SK-N-SH (cell line): ENCODE data around the gene PXT1. TPM values are rescaled to one million over a fixed set of nuclear protein-coding genes. Genes with fewer than 3 reads are reported as not detected.

ENCODE experiments used
- CTCF ChIA-PET: fragments of 300-600, 350-600 bp; formaldehyde crosslinking; extraction: SDS; loops from one replicate; lab custom pipeline; 2021; lab: Yijun Ruan, JAX
- POLR2A ChIA-PET: fragments of 350-600 bp; sonication (Branson Sonifier 250); formaldehyde crosslinking; extraction: SDS; loops from one replicate; lab custom pipeline; 2020; ENCODE audit warnings: antibody characterized with exemption, inconsistent platforms; lab: Yijun Ruan, JAX
- DNase-seq: peaks from one replicate; pipeline ENCODE4 v3.0.0; 2012
- H2AFZ ChIP-seq: fragments of 200-600 bp; sonication (generic); 2 replicates; pipeline ENCODE4 v1.8.1; 2016; ENCODE audit warnings: antibody characterized with exemption, mild to moderate bottlenecking, low read depth
- H3F3A ChIP-seq: fragments of 200-600 bp; sonication (generic); replicated peaks from 2 replicates; pipeline ENCODE3; 2016; ENCODE audit warnings: antibody characterized with exemption, mild to moderate bottlenecking; ENCODE audit not compliant: insufficient read depth
- H3K27ac ChIP-seq, 2 experiments: fragments of 200-500 bp in 1 of 2; fragments of 200-600 bp in 1 of 2; sonication (Bioruptor generic) in 1 of 2; sonication (generic), shearing (Covaris generic) in 1 of 2; 2 replicates each; pipeline versions ENCODE4 v1.5.1 to v1.6.1; 2014 to 2016; ENCODE audit warnings: low read depth in 2 of 2, inconsistent platforms in 1 of 2, low read length in 1 of 2, mild to moderate bottlenecking in 1 of 2, mixed read lengths in 1 of 2
- H3K27me3 ChIP-seq: fragments of 200-600 bp; sonication (generic), shearing (Covaris generic); 2 replicates; pipeline ENCODE4 v1.6.1; 2016; ENCODE audit warnings: mixed run types; ENCODE audit not compliant: insufficient read depth
- H3K36me3 ChIP-seq, 2 experiments: fragments of 200-500 bp in 1 of 2; fragments of 200-600 bp in 1 of 2; sonication (Bioruptor generic) in 1 of 2; sonication (generic) in 1 of 2; replicated peaks in 1 of 2; 2 replicates each; pipeline versions ENCODE3 to v1.5.1; 2014 to 2016; ENCODE audit warnings: low read length in 1 of 2, mild to moderate bottlenecking in 1 of 2; ENCODE audit not compliant: insufficient read depth in 2 of 2, control insufficient read depth in 1 of 2
- H3K4me1 ChIP-seq, 2 experiments: fragments of 200-500 bp in 1 of 2; fragments of 200-600 bp in 1 of 2; sonication (Bioruptor generic) in 1 of 2; sonication (generic), shearing (Covaris generic) in 1 of 2; 2 replicates each; pipeline versions ENCODE4 v1.5.1 to v1.6.1; 2014 to 2016; ENCODE audit warnings: low read depth in 1 of 2, low read length in 1 of 2, mixed run types in 1 of 2; ENCODE audit not compliant: insufficient read depth in 2 of 2, control insufficient read depth in 1 of 2
- H3K4me2 ChIP-seq: fragments of 200-600 bp; sonication (generic), shearing (Covaris generic); 2 replicates; pipeline ENCODE4 v1.6.1; 2017; ENCODE audit warnings: mixed run types
- H3K4me3 ChIP-seq, 2 experiments: fragments of 200-500 bp in 1 of 2; fragments of 200-600 bp in 1 of 2; sonication (Bioruptor generic) in 1 of 2; sonication (generic), shearing (Covaris generic) in 1 of 2; 2 replicates each; pipeline versions ENCODE4 v1.5.1 to v1.8.1; 2014 to 2016; ENCODE audit warnings: low read depth in 2 of 2, inconsistent platforms in 1 of 2, low read length in 1 of 2, mild to moderate bottlenecking in 1 of 2, mixed read lengths in 1 of 2, moderate library complexity in 1 of 2
- H3K79me2 ChIP-seq: fragments of 200-600 bp; sonication (generic); 2 replicates; pipeline ENCODE4 v1.8.1; 2017; ENCODE audit warnings: mild to moderate bottlenecking; ENCODE audit not compliant: insufficient read depth
- H3K9ac ChIP-seq: fragments of 200-600 bp; sonication (generic); 2 replicates; pipeline ENCODE4 v1.6.1; 2017; ENCODE audit warnings: mixed run types
- H3K9me2 ChIP-seq: fragments of 200-600 bp; sonication (generic); 2 replicates; pipeline ENCODE4 v1.6.1; 2017; ENCODE audit warnings: mixed run types
- H3K9me3 ChIP-seq: fragments of 200-600 bp; sonication (generic); 2 replicates; pipeline ENCODE4 v1.6.1; 2017; ENCODE audit warnings: mixed run types, mild to moderate bottlenecking, moderate library complexity
- H4K20me1 ChIP-seq: fragments of 200-600 bp; sonication (generic); 2 replicates; pipeline ENCODE4 v1.6.1; 2017; ENCODE audit warnings: mild to moderate bottlenecking, mixed run types; ENCODE audit not compliant: insufficient read depth
- ELF1 ChIP-seq: IDR thresholded peaks from 2 replicates; pipeline ENCODE4 v1.4.0; 2012
- EP300 ChIP-seq, 2 experiments: IDR thresholded peaks; 2 replicates each; pipeline versions ENCODE4 v1.4.0 to v1.6.1; 2012; ENCODE audit warnings: borderline replicate concordance in 1 of 2, low read depth in 1 of 2, low read length in 1 of 2
- EZH2phosphoT487 ChIP-seq: fragments of 200-600 bp; sonication (generic); IDR thresholded peaks from 2 replicates; pipeline ENCODE4 v1.6.1; 2017; ENCODE audit warnings: low read depth, mixed run types, mild to moderate bottlenecking, antibody characterized with exemption, moderate library complexity, borderline replicate concordance
- FOSL2 ChIP-seq: IDR thresholded peaks from 2 replicates; pipeline ENCODE4 v1.4.0; 2012; ENCODE audit warnings: low read depth, mild to moderate bottlenecking, moderate library complexity, borderline replicate concordance
- FOXM1 ChIP-seq: IDR thresholded peaks from 2 replicates; pipeline ENCODE4 v1.4.0; 2012; ENCODE audit warnings: low read depth, mild to moderate bottlenecking
- GATA2 ChIP-seq: sonication (generic); formaldehyde crosslinking; IDR thresholded peaks from 2 replicates; pipeline ENCODE4 v1.5.0; 2020; ENCODE audit warnings: mild to moderate bottlenecking, missing genetic modification reagents
- MXI1 ChIP-seq: IDR thresholded peaks from 2 replicates; pipeline ENCODE4 v1.6.1; 2012; ENCODE audit warnings: mild to moderate bottlenecking, low read depth, low read length, improper control_type of control experiment
- NFIC ChIP-seq: IDR thresholded peaks from 2 replicates; pipeline ENCODE4 v1.4.0; 2012; ENCODE audit warnings: borderline replicate concordance
- POLR2AphosphoS5 ChIP-seq: IDR thresholded peaks from 2 replicates; pipeline ENCODE4 v1.6.1; 2012; ENCODE audit warnings: low read depth, low read length
- RFX5 ChIP-seq: IDR thresholded peaks from 2 replicates; pipeline ENCODE4 v1.6.1; 2012; ENCODE audit warnings: mild to moderate bottlenecking, improper control_type of control experiment, low read length
- SIN3A ChIP-seq: IDR thresholded peaks from 2 replicates; pipeline ENCODE4 v1.6.1; 2012; ENCODE audit warnings: low read depth, mild to moderate bottlenecking, low read length, moderate library complexity, borderline replicate concordance
- SMC3 ChIP-seq: IDR thresholded peaks from 2 replicates; pipeline ENCODE4 v1.6.1; 2012; ENCODE audit warnings: low read depth, low read length, improper control_type of control experiment
- TCF12 ChIP-seq: IDR thresholded peaks from 2 replicates; pipeline ENCODE4 v1.4.0; 2012
- TEAD4 ChIP-seq: IDR thresholded peaks from 2 replicates; pipeline ENCODE4 v1.4.0; 2012; ENCODE audit warnings: mild to moderate bottlenecking, borderline replicate concordance; ENCODE audit not compliant: insufficient read depth
- YY1 ChIP-seq: IDR thresholded peaks from 2 replicates; pipeline ENCODE4 v1.4.0; 2012; ENCODE audit warnings: low read depth, mild to moderate bottlenecking
- WGBS: methylation state at CpG from one replicate; pipeline ENCODE4 v1.1.6; 2017; ENCODE audit warnings: low lambda C conversion rate; 5-methylcytosine and 5-hydroxymethylcytosine counted together
- polyA plus RNA-seq, 3 experiments: library from polyadenylated mRNA; depleted of rRNA; stranded (reverse); fragments of >200 nt; gene quantifications; 2 replicates each; pipeline ENCODE4 v1.2.3, GENCODE V29; 2012
- TF ChIP-seq, protein P1 (sequence below): IDR thresholded peaks from 2 replicates; pipeline ENCODE4 v1.4.0; 2012; ENCODE audit warnings: low read depth
- TF ChIP-seq, protein P2 (sequence below): fragments of 150-350 bp; IDR thresholded peaks from 2 replicates; pipeline ENCODE4 v1.6.1; 2017; ENCODE audit warnings: antibody characterized with exemption, low read length, low read depth, borderline replicate concordance
- TF ChIP-seq, protein P3 (sequence below): IDR thresholded peaks from 2 replicates; pipeline ENCODE4 v1.4.0; 2012; ENCODE audit warnings: low read depth, borderline replicate concordance
- TF ChIP-seq, protein P4 (sequence below): fragments of 150-350 bp; IDR thresholded peaks from 2 replicates; pipeline ENCODE4 v1.6.1; 2016; ENCODE audit warnings: mild to moderate bottlenecking, low read depth, low read length
- TF ChIP-seq, protein P5 (sequence below): IDR thresholded peaks from 2 replicates; pipeline ENCODE4 v1.4.0; 2012; ENCODE audit warnings: low read depth, borderline replicate concordance

The PXT1 gene
- polyA plus RNA-seq, 1 of the 3 experiments (the other 2 are of a cell fraction), result not detected

DNA sequence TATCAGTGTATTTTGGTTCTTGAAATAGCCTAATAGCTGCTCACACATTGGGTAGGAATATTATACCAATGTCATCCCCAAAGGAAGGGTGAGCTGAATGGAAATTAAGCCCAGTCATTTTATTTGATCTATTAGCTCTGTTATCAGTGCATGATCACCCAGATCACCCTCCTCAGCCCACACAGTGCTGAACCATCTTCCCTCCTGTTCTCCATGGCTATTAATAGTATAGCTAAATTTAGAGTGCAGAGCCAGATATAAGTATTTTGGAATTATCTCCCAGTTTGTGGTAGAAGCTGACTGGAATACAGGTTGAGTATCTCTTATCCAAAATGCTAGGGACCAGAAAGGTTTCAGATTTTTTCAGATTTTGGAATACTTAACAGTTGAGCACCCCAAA is 45.6 kb upstream of the PXT1 start:
- Histone ChIP-seq H3K4me3 (no peak overlapping the region), H3K36me3 (peaks cover 37% of the 10 kb centered on the region in 2 experiments), H3K4me2 (no peak overlapping the region), H3K27me3 (no peaks in the 10 kb centered on the region), H3K9ac (no peak overlapping the region), H2AFZ (no peak overlapping the region), H3K9me2 (no peaks in the 10 kb centered on the region), H3K27ac (no peak overlapping the region), H3F3A (peaks cover 4% of the 10 kb centered on the region), H3K4me1 (no peaks in the 10 kb centered on the region; a peak in 1 of 4 replicates), H3K79me2 (no peaks in the 10 kb centered on the region; the same call in 1 of the 2 replicates), H4K20me1 (no peaks in the 10 kb centered on the region), H3K9me3 (no peaks in the 10 kb centered on the region)
- CTCF ChIA-PET, result interaction anchor here (0.9 to 1.5 kb wide), 5 partner anchors 11 to 76 kb away, joined by 3 read pairs; no protein-coding TSS in a partner anchor
- no peak for DNase-seq
- TF ChIP-seq, protein P1, sequence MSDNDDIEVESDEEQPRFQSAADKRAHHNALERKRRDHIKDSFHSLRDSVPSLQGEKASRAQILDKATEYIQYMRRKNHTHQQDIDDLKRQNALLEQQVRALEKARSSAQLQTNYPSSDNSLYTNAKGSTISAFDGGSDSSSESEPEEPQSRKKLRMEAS, result no peak
- TF ChIP-seq, protein P2, sequence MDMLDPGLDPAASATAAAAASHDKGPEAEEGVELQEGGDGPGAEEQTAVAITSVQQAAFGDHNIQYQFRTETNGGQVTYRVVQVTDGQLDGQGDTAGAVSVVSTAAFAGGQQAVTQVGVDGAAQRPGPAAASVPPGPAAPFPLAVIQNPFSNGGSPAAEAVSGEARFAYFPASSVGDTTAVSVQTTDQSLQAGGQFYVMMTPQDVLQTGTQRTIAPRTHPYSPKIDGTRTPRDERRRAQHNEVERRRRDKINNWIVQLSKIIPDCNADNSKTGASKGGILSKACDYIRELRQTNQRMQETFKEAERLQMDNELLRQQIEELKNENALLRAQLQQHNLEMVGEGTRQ, result no peak
- TF ChIP-seq, protein P3, sequence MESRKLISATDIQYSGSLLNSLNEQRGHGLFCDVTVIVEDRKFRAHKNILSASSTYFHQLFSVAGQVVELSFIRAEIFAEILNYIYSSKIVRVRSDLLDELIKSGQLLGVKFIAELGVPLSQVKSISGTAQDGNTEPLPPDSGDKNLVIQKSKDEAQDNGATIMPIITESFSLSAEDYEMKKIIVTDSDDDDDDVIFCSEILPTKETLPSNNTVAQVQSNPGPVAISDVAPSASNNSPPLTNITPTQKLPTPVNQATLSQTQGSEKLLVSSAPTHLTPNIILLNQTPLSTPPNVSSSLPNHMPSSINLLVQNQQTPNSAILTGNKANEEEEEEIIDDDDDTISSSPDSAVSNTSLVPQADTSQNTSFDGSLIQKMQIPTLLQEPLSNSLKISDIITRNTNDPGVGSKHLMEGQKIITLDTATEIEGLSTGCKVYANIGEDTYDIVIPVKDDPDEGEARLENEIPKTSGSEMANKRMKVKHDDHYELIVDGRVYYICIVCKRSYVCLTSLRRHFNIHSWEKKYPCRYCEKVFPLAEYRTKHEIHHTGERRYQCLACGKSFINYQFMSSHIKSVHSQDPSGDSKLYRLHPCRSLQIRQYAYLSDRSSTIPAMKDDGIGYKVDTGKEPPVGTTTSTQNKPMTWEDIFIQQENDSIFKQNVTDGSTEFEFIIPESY, result no peak
- TF ChIP-seq EP300 (IDR thresholded peaks at IDR 0.05; ENCODE audit: borderline replicate concordance in 1 of 2, low read depth in 1 of 2, low read length in 1 of 2), result no peak
- no peak for TF ChIP-seq YY1
- no peak for TF ChIP-seq SIN3A
- no peak for TF ChIP-seq TCF12
- no peak for TF ChIP-seq SMC3
- TF ChIP-seq GATA2, result no peak
- TF ChIP-seq RFX5, result no peak
- no peak for TF ChIP-seq FOSL2
- no peak for TF ChIP-seq NFIC
- no peak for TF ChIP-seq POLR2AphosphoS5
- POLR2A ChIA-PET, result interaction anchor here (0.5 to 0.7 kb wide), 2 partner anchors 121 to 147 kb away, joined by 3 read pairs; no protein-coding TSS in a partner anchor

DNA sequence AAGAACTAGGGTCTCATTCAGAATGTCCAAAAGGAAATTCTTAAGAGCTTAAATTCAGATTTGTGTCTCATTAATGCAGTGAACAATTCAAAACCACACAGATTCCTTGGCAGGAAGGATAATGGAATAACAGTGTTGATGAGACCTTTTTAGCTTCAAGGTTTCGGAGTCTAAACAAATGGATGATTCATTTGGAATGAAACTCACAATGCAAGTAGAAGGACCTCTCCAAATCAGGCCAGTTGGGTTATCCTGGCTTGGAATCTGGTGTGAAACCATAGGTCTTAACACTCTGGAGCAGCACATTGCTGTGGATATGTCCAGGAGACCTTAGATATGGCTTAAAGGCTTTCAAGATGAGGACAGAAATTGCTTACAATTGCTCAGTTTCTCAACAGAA is 45.0 kb upstream of the PXT1 start:
- 93% methylated on average over 1 of the region's 1 CpG for WGBS
- H3K4me2 ChIP-seq, result no peak overlapping the region
- no peak for TF ChIP-seq POLR2AphosphoS5
- no peak for TF ChIP-seq FOXM1
- TF ChIP-seq TEAD4, result no peak
- TF ChIP-seq, protein P1, result no peak
- TF ChIP-seq EP300 (IDR thresholded peaks at IDR 0.05; ENCODE audit: borderline replicate concordance in 1 of 2, low read depth in 1 of 2, low read length in 1 of 2), result no peak
- no peak for TF ChIP-seq EZH2phosphoT487
- no peak for TF ChIP-seq MXI1
- TF ChIP-seq, protein P4, sequence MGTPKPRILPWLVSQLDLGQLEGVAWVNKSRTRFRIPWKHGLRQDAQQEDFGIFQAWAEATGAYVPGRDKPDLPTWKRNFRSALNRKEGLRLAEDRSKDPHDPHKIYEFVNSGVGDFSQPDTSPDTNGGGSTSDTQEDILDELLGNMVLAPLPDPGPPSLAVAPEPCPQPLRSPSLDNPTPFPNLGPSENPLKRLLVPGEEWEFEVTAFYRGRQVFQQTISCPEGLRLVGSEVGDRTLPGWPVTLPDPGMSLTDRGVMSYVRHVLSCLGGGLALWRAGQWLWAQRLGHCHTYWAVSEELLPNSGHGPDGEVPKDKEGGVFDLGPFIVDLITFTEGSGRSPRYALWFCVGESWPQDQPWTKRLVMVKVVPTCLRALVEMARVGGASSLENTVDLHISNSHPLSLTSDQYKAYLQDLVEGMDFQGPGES, result no peak
- TF ChIP-seq, protein P5, sequence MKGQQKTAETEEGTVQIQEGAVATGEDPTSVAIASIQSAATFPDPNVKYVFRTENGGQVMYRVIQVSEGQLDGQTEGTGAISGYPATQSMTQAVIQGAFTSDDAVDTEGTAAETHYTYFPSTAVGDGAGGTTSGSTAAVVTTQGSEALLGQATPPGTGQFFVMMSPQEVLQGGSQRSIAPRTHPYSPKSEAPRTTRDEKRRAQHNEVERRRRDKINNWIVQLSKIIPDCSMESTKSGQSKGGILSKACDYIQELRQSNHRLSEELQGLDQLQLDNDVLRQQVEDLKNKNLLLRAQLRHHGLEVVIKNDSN, result no peak
- TF ChIP-seq, protein P2, result no peak
- TF ChIP-seq ELF1, result no peak
- TF ChIP-seq FOSL2, result no peak
- no peak for TF ChIP-seq SIN3A

More for the DNA sequence above, 45.0 kb upstream of the PXT1 start:
- no peak overlapping the region for H3K4me3 ChIP-seq
- no peaks in the 10 kb centered on the region; a peak in 1 of 4 replicates for H3K4me1 ChIP-seq
- no peak overlapping the region for H3K9ac ChIP-seq
- H3K36me3 ChIP-seq, result peaks cover 37 to 39% of the 10 kb centered on the region in 2 experiments
- peaks cover 4% of the 10 kb centered on the region for H3F3A ChIP-seq
- no peaks in the 10 kb centered on the region for H3K27me3 ChIP-seq
- H3K79me2 ChIP-seq, result no peaks in the 10 kb centered on the region; the same call in 1 of the 2 replicates
- H3K9me3 ChIP-seq, result no peaks in the 10 kb centered on the region
- CTCF ChIA-PET, result interaction anchor here (0.9 kb wide), 1 partner anchor 76 kb away, joined by 3 read pairs; no protein-coding TSS in a partner anchor
- H3K9me2 ChIP-seq, result no peaks in the 10 kb centered on the region
- no peaks in the 10 kb centered on the region for H4K20me1 ChIP-seq
- DNase-seq, result no peak
- POLR2A ChIA-PET, result interaction anchor here (0.5 kb wide), 2 partner anchors 46 to 122 kb away, joined by 3 read pairs; no protein-coding TSS in a partner anchor
- no peak overlapping the region for H3K27ac ChIP-seq
- no peak overlapping the region for H2AFZ ChIP-seq
